22Rv1 (cell line): Measurements from ENCODE around the gene PTPN11.

Experiments used
- CTCF ChIP-seq: fragments of 450-650 bp; IDR thresholded peaks from 2 replicates; pipeline ENCODE4 v1.5.1; 2017; ENCODE audit warnings: mild to moderate bottlenecking
- ZFX ChIP-seq: fragments of 450-650 bp; IDR thresholded peaks from 2 replicates; pipeline ENCODE4 v1.6.1; 2017; ENCODE audit warnings: antibody characterized with exemption, borderline replicate concordance

- TF ChIP-seq CTCF (no peak), ZFX (no peak)
These were observed 79.8 kb downstream of the PTPN11 start for GRCh38 chr12:112498580-112498979.
